ENCODE results near the gene RTL9. TPM values are rescaled to one million over a fixed set of nuclear protein-coding genes. Genes with fewer than 3 reads are reported as not detected.

RTL9 gene
- total and polyA plus RNA-seq, 2 of the 13 experiments (the other 11 are each of a cell fraction or from before 2014, with no cell fraction given): 0.01 to 0.02 TPM

DNA sequence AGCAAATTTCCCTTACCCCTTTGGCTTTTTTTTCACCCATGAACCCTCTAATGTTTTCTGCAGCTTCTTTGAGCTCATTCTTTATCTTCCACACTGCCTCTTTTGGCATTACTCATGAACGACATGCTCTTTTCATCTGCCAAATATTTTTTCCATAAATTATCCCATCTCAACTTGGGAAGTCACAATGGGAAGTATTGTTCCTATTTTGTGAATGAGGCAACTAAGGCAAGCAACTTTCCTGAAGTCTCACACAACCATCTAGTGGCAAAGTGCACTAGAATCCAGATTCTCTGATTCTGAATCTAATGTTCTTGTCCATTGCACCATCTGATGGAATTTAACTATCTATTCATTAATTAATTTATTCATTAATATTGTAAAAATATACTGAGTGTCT lies 625 bp downstream of the RTL9 start:
- TF ChIP-seq KAT8 (CRISPR knock-in tag; IDR thresholded peaks at IDR 0.05): no peak
- no peak for TF ChIP-seq ASH2L (IDR thresholded peaks at IDR 0.05; ENCODE audit: insufficient read length, low read depth, low read length)
- Histone ChIP-seq H3K4me3 (replicated peaks in 1 of 3; ENCODE audit: insufficient read depth in 1 of 3, low read depth in 2 of 3, low read length in 3 of 3) (no peak overlapping the region), H3K9ac (ENCODE audit: insufficient read depth, low read depth, low read length) (no peak overlapping the region), H2AFZ (ENCODE audit: low read length) (no peak overlapping the region), H3K9me3 (ENCODE audit: low read length) (no peaks in the 10 kb centered on the region), H3K4me2 (ENCODE audit: low read depth, low read length) (no peak overlapping the region), H3K4me1 (ENCODE audit: insufficient read depth, low read length) (no peaks in the 10 kb centered on the region), H3K79me2 (ENCODE audit: insufficient read depth, low read length) (no peaks in the 10 kb centered on the region), H3K36me3 (replicated peaks in 1 of 2; ENCODE audit: control insufficient read depth in 1 of 2, insufficient read depth in 2 of 2, low read length in 2 of 2) (no peaks in the 10 kb centered on the region), H4K20me1 (ENCODE audit: insufficient read depth, low read length) (no peaks in the 10 kb centered on the region), H3K27me3 (ENCODE audit: control insufficient read depth in 1 of 2, insufficient read depth in 2 of 2, low read length in 2 of 2) (no peaks in the 10 kb centered on the region), H3K27ac (ENCODE audit: extremely low read length, insufficient read depth, low read length) (no peak overlapping the region)
- POLR2A ChIA-PET: no interaction called here
- WGBS (ENCODE audit: low lambda C conversion rate): 0% methylated on average over 1 of the region's 1 CpG
- CTCF ChIA-PET (ENCODE audit: low intra/inter-chr PET ratio, low total read pairs): no interaction called here
- intact Hi-C loops (cut with micrococcal nuclease; ENCODE audit: unreplicated experiment): no loop called here
- FAIRE-seq (no peak), DNase-seq (ENCODE audit: low spot score) (no peak), ATAC-seq (no peak)
- BruUV-seq (replicated peaks): no TSS peak
- in situ Hi-C loops (cut with HindIII; ENCODE audit: extremely low pct_ligation_motif_present, low pct_unique_long_range_greater_than_20kb): no loop called here

DNA sequence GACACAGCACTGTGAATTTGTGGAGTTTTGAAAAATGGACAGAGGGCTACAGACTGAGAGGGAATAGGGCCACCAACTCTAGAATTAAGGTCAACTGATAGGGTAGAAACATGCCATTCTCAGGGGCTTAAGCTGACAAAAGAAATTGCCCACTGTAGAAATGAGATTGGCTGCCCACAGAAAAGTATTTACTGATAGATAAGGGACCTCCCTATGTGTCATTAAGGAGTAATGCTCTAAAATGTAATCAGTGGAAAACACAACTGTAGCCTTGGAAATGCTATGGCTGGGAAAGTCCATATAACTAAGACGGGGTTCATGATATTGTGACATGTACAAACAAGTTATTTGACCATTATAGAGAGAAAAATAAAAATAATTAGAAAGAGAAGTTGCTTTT lies 4.6 kb downstream of the RTL9 start:
- intact Hi-C loops (cut with micrococcal nuclease; ENCODE audit: unreplicated experiment) (no loop called here), in situ Hi-C loops (cut with HindIII; ENCODE audit: extremely low pct_ligation_motif_present, low pct_unique_long_range_greater_than_20kb) (no loop called here)
- Histone ChIP-seq H3K36me3 (replicated peaks in 1 of 2; ENCODE audit: control insufficient read depth in 1 of 2, insufficient read depth in 2 of 2, low read length in 2 of 2) (no peaks in the 10 kb centered on the region), H3K9me3 (ENCODE audit: low read length) (no peaks in the 10 kb centered on the region), H3K4me1 (ENCODE audit: insufficient read depth, low read length) (no peaks in the 10 kb centered on the region), H3K9ac (ENCODE audit: insufficient read depth, low read depth, low read length) (no peak overlapping the region), H3K27ac (ENCODE audit: extremely low read length, insufficient read depth, low read length) (no peak overlapping the region), H3K4me3 (replicated peaks in 1 of 3; ENCODE audit: insufficient read depth in 1 of 3, low read depth in 2 of 3, low read length in 3 of 3) (no peak overlapping the region), H4K20me1 (ENCODE audit: insufficient read depth, low read length) (no peaks in the 10 kb centered on the region), H3K79me2 (ENCODE audit: insufficient read depth, low read length) (no peaks in the 10 kb centered on the region), H2AFZ (ENCODE audit: low read length) (no peak overlapping the region), H3K4me2 (ENCODE audit: low read depth, low read length) (no peak overlapping the region), H3K27me3 (ENCODE audit: control insufficient read depth in 1 of 2, insufficient read depth in 2 of 2, low read length in 2 of 2) (no peaks in the 10 kb centered on the region)
- BruUV-seq (replicated peaks): no TSS peak
- 0% methylated on average over 1 of the region's 1 CpG for WGBS (ENCODE audit: low lambda C conversion rate)
- no peak for FAIRE-seq
- no peak for TF ChIP-seq AHR (CRISPR knock-in tag; IDR thresholded peaks at IDR 0.05)
- no peak for TF ChIP-seq ZNF768 (CRISPR knock-in tag; IDR thresholded peaks at IDR 0.05)
- no peak for DNase-seq (ENCODE audit: low spot score)
- ChIA-PET CTCF (ENCODE audit: low intra/inter-chr PET ratio, low total read pairs) (no interaction called here), POLR2A (no interaction called here)
- no peak for ATAC-seq

Data from HepG2 (cell line).